Neutrophil (primary cell): Measurements from ENCODE around the gene NUP62.

Experiments used
- H3K27ac ChIP-seq: fragments of 200-600 bp; sonication (generic); 2 replicates; pipeline ENCODE4 v1.5.1; 2016; ENCODE audit warnings: mild to moderate bottlenecking, moderate library complexity
- H3K27me3 ChIP-seq: fragments of 200-600 bp; sonication (generic); 2 replicates; pipeline ENCODE4 v1.6.0; 2016; ENCODE audit warnings: mild to moderate bottlenecking
- H3K36me3 ChIP-seq: fragments of 200-600 bp; sonication (generic); 2 replicates; pipeline ENCODE4 v1.5.1; 2017
- H3K4me1 ChIP-seq, 2 experiments: fragments of 200-600 bp in 1 of 2; sonication (generic) in 1 of 2; 1 replicate in 1 of 2; 2 replicates in 1 of 2; pipeline versions ENCODE4 v1.5.1 to v1.6.1; 2013 to 2016; ENCODE audit warnings: low read depth in 1 of 2, low read length in 1 of 2, mild to moderate bottlenecking in 1 of 2, moderate library complexity in 1 of 2; ENCODE audit not compliant: control insufficient read depth in 1 of 2, insufficient read depth in 1 of 2
- H3K4me3 ChIP-seq, 2 experiments: fragments of 200-600 bp in 1 of 2; sonication (generic) in 1 of 2; 1 replicate in 1 of 2; 2 replicates in 1 of 2; pipeline ENCODE4 v1.5.1; 2013 to 2016; ENCODE audit warnings: low read depth in 1 of 2, low read length in 1 of 2, mild to moderate bottlenecking in 1 of 2, moderate library complexity in 1 of 2
- H3K9me3 ChIP-seq: fragments of 200-600 bp; sonication (generic); 2 replicates; pipeline ENCODE4 v1.5.1; 2016
- CTCF ChIP-seq: fragments of 200-600 bp; sonication (generic); IDR thresholded peaks from 2 replicates; pipeline ENCODE4 v1.5.1; 2016; ENCODE audit warnings: antibody characterized with exemption

The NUP62 gene

DNA sequence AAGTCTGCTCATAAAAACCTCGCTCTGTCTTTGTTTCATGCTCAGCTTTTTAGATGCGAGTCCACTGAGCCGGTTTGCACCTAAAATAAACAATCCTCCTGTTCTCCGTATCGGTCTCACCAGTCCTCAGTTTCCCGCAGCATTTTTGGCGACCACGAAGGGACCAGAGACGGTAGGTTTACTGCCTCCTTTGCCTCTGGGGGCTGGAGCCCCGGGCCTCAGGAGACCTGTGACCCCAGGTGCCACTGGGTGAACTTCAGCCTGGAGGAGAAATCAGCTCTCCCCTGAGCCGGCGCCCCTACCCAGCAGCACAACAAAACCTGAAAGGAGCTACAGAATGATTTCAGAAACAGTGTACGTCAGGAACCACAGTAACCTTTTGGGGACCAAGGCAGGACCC is 23.6 kb upstream of the NUP62 start:
- H3K4me3 ChIP-seq: no peak overlapping the region
- peak overlapping the region; percentile 6 for H3K27ac ChIP-seq
- H3K27me3 ChIP-seq: no peaks in the 10 kb centered on the region
- no peak for TF ChIP-seq CTCF
- peaks cover 20 to 21% of the 10 kb centered on the region in 2 experiments for H3K4me1 ChIP-seq
- H3K9me3 ChIP-seq: no peaks in the 10 kb centered on the region
- no peaks in the 10 kb centered on the region for H3K36me3 ChIP-seq

DNA sequence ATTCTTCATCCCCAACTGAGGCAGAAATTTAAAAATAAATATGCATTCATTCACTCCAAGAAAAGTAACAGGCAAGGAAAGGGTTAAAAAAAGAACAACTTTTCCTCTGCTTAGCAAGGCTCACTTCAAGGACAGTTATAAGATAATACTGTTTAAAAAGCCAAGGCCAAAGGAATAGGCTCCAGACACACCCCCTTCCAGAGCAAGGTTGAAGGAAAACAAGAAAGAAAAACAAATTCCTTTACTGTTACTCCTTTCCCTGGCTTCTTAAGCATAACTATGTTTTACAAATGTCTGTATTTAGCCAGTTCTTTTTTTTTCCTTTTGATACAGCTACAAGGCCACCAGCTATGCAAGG is 23.2 kb upstream of the NUP62 start:
- no peak for TF ChIP-seq CTCF
- Histone ChIP-seq H3K27ac (no peak overlapping the region), H3K27me3 (no peaks in the 10 kb centered on the region), H3K9me3 (no peaks in the 10 kb centered on the region), H3K4me1 (peaks cover 20 to 21% of the 10 kb centered on the region in 2 experiments), H3K36me3 (no peaks in the 10 kb centered on the region), H3K4me3 (no peak overlapping the region)

- Histone ChIP-seq H3K27me3 (no peaks in the 10 kb centered on the region), H3K9me3 (no peaks in the 10 kb centered on the region), H3K27ac (no peak overlapping the region), H3K4me3 (no peak overlapping the region), H3K36me3 (no peaks in the 10 kb centered on the region), H3K4me1 (peaks cover 20 to 21% of the 10 kb centered on the region in 2 experiments)
- TF ChIP-seq CTCF: no peak
Observed at GRCh38 chr19:49951806-49952478, 22.6 kb upstream of the NUP62 start.

DNA sequence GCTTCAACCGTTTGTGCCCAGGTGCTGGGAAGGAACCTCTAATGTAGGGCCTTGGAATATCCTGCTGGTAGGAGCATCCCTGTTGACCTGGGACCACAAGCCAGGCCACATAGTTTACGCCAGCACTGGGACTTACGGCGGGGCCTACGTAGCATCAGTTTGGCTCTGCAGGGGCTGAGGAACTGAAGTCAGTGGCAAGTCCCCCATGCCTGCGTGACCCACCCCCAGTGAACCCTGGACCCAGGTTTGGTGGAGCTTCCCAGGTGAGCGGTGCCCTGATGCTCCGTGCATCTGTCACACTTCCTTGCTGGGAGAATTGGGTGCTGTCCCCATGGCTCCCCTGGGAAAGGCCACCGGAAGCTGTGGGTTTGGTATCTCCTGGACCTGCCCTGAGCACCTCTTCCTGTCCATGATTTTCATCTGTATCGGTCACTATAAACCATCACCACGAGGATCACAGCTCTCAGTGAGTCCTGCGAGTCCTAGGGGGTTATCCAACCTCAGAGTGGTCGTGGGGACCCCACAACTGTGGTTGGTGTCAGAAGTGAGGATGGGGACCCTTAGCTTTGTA is 21.7 kb upstream of the NUP62 start:
- no peak overlapping the region for H3K27ac ChIP-seq
- H3K36me3 ChIP-seq: no peaks in the 10 kb centered on the region
- TF ChIP-seq CTCF: no peak
- no peaks in the 10 kb centered on the region for H3K27me3 ChIP-seq
- no peak overlapping the region for H3K4me3 ChIP-seq
- no peaks in the 10 kb centered on the region for H3K9me3 ChIP-seq
- peaks cover 20 to 21% of the 10 kb centered on the region in 2 experiments for H3K4me1 ChIP-seq

DNA sequence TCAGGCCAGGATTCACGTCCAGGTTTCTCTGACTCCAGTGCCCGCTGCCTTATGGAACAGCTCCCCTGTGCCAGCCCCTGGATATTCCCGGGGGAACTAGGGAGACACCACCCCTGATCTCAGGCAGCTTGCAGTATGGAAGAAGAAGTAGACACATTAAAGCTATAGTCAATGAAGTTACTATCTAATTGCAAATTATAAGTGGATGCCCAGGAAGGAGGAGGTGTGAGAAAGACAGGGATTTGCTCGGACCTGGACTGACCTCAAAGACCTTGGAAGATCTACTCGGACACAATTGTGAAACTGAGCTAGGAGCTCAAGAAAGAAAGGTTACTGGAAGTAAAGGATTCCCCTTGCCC is 21.3 kb upstream of the NUP62 start:
- Histone ChIP-seq H3K27me3 (no peaks in the 10 kb centered on the region), H3K4me1 (peaks cover 20 to 21% of the 10 kb centered on the region in 2 experiments), H3K4me3 (no peak overlapping the region), H3K9me3 (no peaks in the 10 kb centered on the region), H3K36me3 (no peaks in the 10 kb centered on the region), H3K27ac (no peak overlapping the region)
- TF ChIP-seq CTCF: no peak
